HG03135 (cell line): ENCODE measurements around the gene NPPC.

Experiments
- ATAC-seq: cut with Tn5 transposase; IDR thresholded peaks from one replicate; pipeline ENCODE4 v1.9.1; 2021; ENCODE audit warnings: mild to moderate bottlenecking, moderate library complexity; ENCODE audit not compliant: unreplicated experiment

The NPPC gene

DNA sequence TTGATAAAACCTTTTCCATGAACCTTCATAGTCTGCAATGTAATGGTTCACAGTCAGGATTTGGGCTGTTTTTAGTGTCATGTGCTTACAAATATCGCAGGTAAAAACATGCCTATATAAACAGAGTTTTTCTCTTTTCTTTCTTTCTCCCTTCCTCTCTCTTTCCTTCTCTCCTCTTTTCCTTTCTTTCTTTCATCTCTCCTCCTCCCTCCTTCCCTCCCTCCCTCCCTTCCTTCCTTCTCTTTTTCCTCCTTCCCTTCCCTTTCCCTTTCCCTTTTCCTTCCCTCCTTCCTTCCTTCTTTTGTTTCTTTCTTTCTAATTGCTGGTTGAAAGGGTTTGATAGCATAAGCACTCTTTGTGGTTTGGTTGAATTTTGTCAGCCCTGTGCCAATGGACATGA, 9.6 kb upstream of the NPPC start:
- no peak for ATAC-seq

DNA sequence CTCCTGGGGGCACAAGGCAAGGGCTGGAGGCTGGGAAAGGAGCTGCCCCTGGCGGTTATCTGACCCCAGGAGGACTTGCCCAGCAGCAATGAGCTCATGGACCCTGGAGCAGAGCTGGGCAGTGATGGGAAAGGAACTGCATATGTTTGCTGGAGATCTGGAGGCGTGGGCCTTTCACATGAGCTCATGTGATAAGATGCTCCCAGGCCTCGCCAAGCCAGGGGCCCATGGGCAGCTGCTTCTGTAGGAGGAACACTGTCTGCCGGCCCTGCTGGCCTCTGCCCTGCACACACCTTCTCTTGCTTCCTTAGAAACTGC, 9.0 kb upstream of the NPPC start:
- no peak for ATAC-seq

DNA sequence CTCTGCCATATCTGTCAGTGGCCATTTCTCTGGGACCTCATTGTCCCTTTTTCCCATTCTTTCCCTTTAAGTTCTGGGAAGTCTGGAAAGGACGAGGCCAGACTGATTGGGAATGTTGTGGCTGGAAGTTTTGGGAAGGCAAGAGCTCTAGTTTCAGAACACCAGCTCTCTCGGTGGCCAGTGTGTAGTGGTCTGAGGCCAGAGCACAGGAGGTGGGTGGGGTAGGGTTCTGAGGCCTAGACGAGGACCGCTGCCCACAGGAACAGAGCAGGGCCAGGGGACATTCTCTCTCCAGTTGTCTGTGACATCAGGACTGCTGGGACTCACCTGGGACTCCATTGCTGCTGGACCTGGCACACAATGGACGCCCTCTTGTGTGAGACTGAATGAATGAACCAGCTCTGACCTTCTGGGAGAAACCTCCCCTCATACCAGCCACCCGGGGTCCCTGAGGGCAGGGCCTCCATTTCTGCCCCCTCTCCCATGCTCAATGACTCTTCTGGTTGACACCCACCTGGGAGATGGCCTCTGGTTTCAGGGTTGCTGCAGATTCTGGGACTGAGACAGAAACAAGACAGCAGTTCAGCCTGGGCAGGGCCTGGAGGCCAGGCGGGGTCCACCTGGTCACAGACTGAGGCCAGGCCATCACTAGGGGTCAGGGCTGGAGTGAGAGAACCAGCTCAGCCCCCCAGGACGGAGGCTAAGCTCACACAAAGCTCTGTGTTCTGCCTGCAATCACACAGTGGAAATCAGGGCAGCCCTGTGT, 8.4 kb upstream of the NPPC start:
- no peak for ATAC-seq

DNA sequence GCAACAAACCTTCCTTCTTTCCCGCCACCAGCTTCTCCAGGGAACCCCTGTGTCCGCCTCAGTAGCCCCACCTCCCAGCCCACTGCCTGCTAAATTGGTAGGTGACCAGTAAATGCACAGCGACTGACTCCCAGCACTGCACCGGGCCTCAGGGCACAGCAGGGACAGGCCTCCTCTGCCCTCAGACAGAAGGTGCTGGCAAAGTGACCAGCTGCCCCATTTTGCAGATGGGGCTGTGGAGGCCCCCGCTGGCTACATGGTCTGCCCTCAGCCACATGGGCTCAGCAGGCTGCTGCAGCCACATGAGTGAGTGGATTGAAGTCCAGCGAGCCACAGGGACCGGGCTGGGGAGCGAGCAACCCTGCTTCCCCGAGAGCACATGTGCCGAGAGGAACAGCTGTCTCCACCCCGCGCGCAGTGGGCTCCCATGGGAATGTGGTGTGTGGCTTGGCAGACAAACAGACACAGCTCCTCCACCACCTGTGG, 7.8 kb upstream of the NPPC start:
- ATAC-seq: no peak

DNA sequence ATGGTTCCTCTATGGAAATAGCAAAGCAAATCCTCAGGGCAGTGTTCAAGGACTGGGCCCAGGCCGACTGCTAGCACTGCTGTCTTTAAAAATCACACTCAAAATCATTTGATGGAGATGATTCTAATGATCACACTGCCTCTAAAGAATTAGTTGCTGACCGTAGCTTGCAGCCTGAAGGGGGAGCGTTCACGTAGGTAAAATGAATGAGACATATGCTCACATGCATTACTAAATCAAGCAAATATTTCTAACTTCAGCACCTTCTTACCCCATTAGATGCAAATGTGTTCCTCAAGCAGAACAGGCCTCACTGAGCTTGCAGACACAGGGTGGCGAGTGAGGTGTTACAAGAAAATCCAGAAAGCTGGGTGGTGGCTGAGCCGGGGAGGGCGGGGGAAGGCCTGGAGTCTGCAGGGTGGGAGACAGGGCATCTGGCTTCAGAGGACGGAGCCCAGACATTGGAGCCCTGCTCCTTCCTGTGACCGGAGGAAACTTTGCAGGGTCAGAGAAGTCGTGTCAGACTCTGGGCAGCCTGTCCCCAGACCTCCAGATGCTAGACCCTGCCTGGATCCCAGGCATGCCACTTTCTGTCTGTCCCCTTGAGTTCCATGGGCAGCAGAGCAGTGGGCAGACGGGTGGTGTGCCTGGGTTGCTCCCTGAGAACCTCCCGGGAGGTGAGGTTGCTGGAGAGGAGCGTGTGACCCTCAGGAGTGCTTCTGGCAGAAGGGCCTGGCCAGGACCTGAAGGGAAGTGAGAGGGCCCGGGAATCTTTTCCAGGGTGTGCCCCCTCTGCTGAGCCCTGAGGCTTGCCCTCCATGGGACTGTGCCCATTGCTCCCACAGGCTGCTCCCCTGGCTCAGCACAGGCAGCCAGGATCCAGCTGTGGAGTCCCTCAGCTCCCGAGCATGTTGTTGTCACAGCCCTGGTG, 7.1 kb upstream of the NPPC start:
- ATAC-seq: no peak

DNA sequence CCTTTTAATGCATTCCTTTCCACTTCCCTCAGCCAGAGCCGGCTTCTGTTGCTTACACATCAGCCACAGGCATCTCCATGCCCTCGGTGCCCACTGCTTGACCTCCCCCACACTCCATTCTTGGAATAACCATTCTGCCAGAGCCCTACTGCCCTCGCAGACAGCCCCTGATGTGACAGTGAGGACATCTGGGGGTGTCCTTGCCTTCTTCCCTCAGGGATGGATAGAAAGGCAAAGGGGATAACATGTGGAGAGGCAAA, 6.4 kb upstream of the NPPC start:
- ATAC-seq: no peak

DNA sequence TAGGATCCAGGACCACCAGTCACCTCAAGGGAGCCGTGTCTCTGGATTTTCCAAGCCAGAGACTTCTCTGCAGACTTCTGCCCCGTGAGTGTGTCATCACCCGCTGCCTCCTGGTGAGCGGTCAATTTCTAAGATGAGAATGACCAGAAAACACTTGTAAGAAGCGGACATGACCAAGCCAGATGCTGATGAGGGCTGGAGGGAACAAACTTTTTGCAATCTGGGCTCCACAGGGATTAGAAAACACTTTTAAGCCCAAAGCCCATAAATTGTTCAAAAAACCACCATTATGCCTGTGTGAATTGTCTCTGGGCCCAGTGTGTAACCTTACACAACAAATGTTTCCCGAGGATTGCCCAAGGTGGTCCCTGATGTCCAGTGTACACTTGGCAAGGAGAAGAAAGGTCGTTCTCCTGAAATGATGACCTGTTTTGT, 5.3 kb upstream of the NPPC start:
- ATAC-seq: no peak

DNA sequence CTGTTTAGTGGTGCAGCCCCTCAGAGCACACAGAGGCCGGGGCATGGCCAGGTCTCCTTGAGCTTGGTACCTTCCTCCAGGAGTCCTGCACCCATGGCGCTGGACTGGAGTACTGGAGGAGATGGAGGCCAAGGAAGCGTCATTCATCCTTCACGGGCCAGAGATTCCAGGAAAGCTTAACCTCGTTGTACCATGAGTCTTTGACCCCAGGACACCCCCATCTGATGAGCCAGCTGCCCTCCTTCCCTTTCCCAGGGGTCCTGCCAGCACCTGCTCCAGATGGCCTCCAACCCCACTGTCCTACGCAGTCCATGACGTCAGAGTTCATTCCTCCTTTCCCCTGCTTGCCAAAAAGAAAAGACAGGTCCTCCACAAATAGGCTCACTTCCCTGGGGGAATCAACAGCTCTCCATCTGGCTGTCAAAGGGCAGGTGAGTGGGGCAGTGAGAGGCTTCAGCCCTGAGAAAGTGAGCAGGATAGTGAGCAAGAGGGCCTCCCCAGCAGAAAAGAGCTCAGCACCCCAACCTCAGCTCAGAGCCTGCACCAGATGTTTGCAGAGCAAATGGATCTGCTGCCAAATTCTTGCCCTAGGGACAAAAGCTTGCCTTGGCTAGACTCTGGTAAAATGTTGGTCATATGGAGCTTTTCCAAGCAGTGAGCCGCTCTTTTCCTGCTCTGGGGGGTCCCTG, 4.5 kb upstream of the NPPC start:
- ATAC-seq: no peak

DNA sequence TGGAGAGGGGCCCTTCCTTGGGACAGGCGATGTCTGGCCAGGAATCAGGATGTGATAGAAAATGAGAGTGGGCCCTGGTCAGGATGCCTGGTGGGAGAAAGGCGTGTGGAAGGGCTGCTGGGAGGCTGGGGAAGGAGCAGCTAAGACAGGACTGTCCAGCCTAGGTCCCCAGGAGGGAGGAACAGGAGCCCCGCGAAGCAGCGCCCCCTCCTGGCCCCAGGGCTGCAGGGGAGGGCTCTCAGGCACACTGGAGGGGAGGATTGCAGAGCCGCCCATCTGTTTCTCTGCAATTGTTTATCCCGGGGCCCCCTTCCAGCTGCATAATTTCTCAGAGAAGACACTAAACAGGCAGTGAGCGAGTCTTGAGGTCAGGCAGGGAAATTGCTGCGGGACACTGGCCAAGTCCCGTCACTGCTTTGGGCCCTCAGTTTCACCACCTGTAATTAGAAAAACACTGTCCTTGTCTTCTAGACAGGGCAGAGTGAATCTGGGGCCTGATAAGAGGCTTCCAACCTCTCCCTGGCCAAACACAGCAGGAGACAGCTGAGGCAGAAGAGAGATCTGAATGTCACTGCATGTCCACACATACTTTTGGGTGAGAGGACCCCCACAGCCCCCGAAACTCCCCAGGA, 3.9 kb upstream of the NPPC start:
- ATAC-seq: no peak

DNA sequence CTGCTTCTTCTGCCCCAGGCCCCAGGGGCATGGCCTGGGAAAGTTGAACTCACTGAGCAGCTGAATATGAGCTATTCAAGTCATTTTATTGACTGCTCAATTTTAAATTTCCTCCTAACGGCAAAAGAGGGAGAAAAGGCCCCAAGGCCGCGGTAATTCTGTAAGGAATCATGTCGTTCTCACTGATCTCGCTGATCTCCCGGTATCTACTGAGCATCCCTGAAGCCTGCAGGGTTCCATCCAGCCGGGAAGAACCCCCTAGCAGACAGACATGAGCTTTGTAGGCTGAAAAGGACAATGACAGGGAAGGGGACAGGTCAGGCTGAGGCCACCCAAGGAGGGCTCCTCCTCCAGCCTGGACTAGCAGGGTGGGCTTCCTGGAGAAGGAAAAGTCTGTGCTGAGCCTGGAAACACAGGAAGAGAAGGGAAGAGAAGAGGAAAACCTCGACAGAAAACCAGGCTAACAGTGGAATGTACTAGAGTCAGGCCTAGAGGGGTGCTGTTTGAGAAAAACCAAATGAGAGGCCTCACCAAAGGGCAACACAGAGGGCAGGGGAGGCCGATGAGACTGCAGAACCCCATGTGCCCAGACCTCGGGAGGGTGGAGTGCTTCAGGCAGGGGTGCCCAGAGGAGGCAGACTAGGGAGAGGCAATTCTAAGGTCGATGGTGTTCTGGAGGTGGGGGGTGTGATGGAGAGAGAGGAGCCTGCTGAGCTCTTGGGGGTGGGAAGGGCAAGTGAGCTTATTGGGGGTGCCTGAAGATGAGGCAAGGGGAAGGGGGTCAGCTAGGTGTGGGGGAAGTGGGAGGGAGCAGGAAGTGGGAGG, 2.9 kb upstream of the NPPC start:
- ATAC-seq: no peak

DNA sequence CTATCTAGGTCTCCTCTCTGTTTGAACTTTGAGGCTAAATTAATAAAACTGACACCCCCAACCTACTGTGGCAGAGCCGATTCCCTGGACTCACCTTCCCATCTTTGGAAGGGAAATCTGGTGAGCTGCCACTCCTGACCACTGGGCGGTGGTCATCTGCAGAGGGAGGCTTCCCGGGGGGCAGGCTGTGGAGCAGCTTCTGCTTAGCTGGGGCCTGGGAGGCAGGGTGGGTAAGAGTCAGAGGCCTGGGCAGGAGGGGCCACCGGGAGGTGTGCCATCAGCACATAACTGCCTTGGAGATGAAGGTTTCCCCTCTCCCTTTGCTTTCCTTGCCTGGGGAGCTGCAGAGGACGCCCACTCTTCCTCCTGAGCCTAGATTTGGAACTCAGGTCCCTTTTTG, 2.3 kb upstream of the NPPC start:
- no peak for ATAC-seq

DNA sequence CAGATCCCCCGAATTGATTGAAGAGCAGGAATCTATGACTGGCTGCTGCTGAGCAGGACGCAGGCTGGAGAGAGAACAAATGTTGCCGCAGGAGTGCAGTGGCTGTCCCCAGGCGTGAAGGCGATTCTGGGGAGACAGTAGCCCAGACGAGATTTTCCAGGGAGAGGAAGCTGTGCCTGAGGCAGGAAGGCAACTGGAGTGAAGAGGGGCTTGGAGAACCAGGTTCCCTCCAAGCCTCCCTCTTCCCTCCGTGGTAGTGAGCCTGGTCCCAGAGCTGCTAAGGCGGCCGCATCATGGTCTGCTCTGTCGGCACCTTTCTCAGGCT, 1.3 kb upstream of the NPPC start:
- no peak for ATAC-seq

DNA sequence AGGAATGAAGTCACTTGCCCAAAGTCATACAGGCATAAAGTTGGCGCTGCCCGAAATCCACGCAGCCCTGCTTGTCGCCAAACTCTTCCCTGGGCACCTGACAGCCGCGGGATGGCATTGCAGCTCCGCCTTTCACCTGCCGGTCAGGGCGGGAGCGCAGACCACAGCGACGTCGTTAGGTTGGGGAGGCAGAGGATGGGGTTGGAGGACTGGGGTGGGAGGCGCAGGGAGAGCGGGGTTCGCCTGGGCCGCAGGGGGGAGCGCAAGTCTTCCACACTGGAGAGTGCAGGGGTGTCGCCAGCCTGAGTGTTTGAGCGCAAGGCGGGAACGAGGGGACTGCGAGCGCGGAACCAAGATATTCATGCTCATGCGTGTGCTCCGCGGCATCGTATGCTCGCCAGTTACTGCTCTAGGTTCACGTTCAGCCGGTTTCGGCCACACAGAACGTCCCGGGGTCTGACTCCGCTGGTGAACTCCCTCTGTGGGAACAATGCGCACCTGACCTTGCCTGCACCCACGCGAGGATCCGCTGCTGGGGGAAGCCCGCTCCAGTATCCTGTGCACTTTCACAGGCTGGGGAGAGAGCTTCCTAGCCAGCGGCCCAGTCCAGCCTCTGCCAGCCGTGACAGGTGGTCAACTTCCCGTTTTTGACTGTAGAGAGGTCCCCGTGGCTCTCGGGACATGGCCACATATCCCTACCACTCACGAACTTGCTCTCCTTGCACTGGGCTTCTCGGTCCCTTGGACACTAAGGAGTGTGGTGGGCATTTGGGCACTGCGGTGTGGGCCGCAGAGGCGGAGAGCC, 767 bp upstream of the NPPC start:
- peak; percentile 17 for ATAC-seq

DNA sequence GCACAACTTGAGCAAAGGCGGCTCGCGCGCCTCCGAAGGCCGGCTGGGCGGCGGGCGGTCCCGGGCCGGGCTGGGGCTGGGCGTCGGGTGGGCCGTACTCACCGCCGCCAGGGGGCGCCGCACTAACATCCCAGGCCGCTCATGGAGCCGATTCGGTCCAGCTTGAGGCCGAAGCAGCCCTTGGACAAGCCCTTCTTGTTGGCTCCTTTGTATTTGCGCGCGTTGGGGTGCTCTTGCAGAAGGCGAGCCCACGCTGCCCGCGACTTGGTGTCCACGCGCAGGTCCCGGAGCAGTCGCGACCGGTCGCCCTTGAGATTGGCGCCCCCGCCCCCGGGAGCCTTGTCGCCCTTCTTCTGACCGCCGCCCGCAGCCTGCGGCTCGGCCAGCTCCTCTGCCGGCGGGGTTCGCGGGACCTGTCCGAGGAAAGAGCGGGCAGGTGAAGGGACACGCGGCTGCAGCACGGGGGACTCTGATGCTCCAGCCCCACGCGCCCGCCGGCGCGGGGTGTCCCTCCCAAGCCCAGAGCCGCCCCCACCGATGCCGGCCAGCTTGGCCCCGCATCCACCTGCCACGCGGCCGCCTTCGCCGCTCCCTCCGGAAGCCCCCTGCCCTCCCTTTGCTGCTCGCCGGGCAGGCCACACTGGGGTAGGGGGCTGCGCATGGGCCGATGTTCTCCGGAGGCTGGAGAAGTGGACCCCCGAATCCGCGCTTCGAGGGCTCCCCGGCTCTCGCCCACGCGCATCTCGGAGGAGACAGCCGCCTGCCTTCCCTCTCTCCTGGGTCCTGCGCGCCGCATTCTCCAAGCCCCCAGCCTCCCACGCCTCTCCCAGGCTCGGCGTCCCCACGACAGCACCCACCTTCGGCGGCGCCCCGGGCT, 655 bp downstream of the NPPC start:
- peak; percentile 49 for ATAC-seq

DNA sequence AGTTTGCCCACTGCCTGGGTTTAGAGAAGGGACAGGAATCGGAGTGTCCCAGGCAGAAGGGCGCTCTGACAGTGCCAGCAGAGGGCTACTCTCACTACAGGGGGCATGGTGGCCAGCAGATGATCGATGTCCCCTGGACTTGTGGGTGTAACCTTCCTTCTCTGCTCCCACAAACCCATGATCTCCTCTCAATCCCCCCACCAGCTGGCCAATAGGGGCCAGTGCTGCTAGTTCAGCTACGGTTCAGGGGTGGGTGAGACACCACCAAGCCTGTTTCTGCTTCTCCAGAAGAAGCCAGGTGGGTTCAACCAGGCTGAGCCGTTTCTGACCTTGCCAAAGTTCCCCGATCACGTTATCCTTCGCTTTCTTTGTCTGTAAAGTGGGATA, 1.3 kb downstream of the NPPC start:
- ATAC-seq: no peak

DNA sequence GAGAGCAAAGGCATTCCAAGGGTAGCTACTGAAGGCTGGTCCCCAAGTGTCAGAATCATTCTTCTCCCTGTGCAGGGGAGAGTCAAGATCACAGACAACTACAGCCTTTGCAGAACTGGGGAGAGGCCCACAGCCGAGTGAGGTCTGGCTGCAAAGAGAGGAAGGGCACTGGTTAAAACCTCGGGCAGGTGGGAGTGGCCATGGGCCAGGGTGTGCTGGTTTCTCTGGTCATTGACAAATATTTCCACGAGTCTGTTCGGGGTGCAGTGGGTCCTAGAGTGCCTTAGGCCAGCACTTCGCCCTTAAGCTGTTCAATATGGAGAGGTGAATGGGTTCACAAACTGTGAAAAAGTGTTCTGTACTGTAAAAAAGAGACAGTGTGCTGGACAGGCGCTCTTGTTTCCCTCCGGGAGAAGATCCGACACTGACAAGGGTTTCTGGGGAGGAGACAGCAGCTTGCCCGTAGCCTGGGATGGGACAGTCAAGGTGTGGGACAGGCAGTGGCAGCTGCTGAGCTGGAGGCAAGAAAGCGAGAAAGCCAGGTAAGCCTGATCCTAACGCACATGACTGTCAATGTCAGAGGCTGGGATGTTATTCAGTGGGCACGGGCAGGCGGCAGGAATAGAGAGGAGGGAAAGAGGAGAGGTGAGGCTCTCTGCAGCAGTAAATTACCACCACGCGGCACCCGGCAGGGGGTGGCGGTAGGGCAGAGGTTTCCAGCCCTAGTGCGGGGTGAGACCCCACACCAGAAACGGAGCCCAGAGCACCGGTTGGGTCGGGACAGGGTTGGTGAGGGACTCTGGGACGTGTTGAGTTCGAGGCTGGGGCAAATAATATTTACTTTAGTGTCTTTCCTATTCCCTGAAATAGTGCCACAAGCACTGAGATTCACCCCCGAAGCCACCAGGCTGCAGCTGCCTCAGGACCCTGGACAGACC, 2.0 kb downstream of the NPPC start:
- ATAC-seq: no peak

DNA sequence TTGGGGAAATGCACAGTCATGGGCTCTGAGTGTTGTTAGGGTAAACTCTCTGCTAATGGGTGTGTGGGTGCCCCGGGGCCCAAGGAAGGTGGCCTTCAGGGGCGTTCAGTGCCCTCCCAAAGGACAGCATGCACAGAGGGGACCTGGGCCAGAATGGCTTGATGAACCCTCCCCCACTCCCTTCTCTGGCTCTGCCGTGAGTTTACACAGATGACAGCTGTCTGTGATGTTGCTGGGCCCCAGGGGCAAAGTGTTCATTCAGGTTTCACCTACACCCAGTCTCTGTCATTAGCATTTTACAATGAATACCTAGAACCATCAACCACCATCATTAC, 3.2 kb downstream of the NPPC start:
- no peak for ATAC-seq
